RWPE2 (cell line): Measurements from ENCODE around the gene REC8.

Experiments
- ATAC-seq: fragments of 200-7000 bp; cut with Tn5 transposase; 3 replicates; pipeline ENCODE4 v1.9.1; 2021; ENCODE audit warnings: low read depth
- DNase-seq: peaks from one replicate; pipeline ENCODE4 v3.0.0-alpha.2; 2020; ENCODE audit warnings: low spot score
- H3K27ac ChIP-seq: fragments of 450-650 bp; 2 replicates; pipeline ENCODE4 v1.5.1; 2017; ENCODE audit warnings: mild to moderate bottlenecking; ENCODE audit not compliant: poor library complexity, severe bottlenecking
- H3K27me3 ChIP-seq: fragments of 250-450 bp; sonication (Bioruptor Pico); 2 replicates; pipeline ENCODE4 v1.5.1; 2021; ENCODE audit warnings: mild to moderate bottlenecking, moderate library complexity; ENCODE audit not compliant: insufficient read depth, poor library complexity, severe bottlenecking
- H3K36me3 ChIP-seq: fragments of 250-450 bp; sonication (Bioruptor Pico); 2 replicates; pipeline ENCODE4 v1.5.1; 2020; ENCODE audit warnings: low read depth, mild to moderate bottlenecking, moderate library complexity
- H3K4me1 ChIP-seq: fragments of 250-450 bp; sonication (Bioruptor Pico); 2 replicates; pipeline ENCODE4 v1.5.1; 2021; ENCODE audit warnings: mild to moderate bottlenecking, moderate library complexity; ENCODE audit not compliant: insufficient read depth, poor library complexity, severe bottlenecking
- H3K4me3 ChIP-seq: fragments of 250-450 bp; sonication (Bioruptor Pico); 2 replicates; pipeline ENCODE4 v1.5.1; 2021; ENCODE audit warnings: mild to moderate bottlenecking, moderate library complexity; ENCODE audit not compliant: severe bottlenecking
- H3K9me3 ChIP-seq: fragments of 250-450 bp; sonication (Bioruptor Pico); 2 replicates; pipeline ENCODE4 v1.5.1; 2021; ENCODE audit warnings: mild to moderate bottlenecking, moderate library complexity; ENCODE audit not compliant: severe bottlenecking
- CTCF ChIP-seq: fragments of 450-650 bp; IDR thresholded peaks from one replicate; pipeline ENCODE4 v1.5.1; 2017; ENCODE audit warnings: mild to moderate bottlenecking, moderate library complexity; ENCODE audit not compliant: poor library complexity, severe bottlenecking

Gene REC8

GRCh38 chr14:24182110-24182882 is 10.4 kb downstream of the REC8 start:
- no peak overlapping the region for H3K4me3 ChIP-seq
- no peaks in the 10 kb centered on the region for H3K4me1 ChIP-seq
- peak; percentile 57 for DNase-seq
- H3K27me3 ChIP-seq, result no peaks in the 10 kb centered on the region
- no peak for TF ChIP-seq CTCF
- ATAC-seq, result no peak
- H3K9me3 ChIP-seq, result no peaks in the 10 kb centered on the region
- no peak overlapping the region for H3K27ac ChIP-seq
- peaks cover 75% of the 10 kb centered on the region for H3K36me3 ChIP-seq

- no peak for TF ChIP-seq CTCF
- Histone ChIP-seq H3K4me1 (no peaks in the 10 kb centered on the region), H3K27me3 (no peaks in the 10 kb centered on the region), H3K36me3 (peaks cover 81% of the 10 kb centered on the region), H3K4me3 (no peak overlapping the region), H3K27ac (no peak overlapping the region), H3K9me3 (no peaks in the 10 kb centered on the region)
- DNase-seq (peak; percentile 69), ATAC-seq (no peak)
These were observed 11.2 kb downstream of the REC8 start for GRCh38 chr14:24183014-24183481.

- no peak for TF ChIP-seq CTCF
- no peak overlapping the region for H3K4me3 ChIP-seq
- peaks cover 4% of the 10 kb centered on the region for H3K4me1 ChIP-seq
- no peaks in the 10 kb centered on the region for H3K27me3 ChIP-seq
- no peak overlapping the region for H3K27ac ChIP-seq
- no peak for ATAC-seq
- H3K9me3 ChIP-seq, result no peaks in the 10 kb centered on the region
- DNase-seq, result peak; percentile 67
- H3K36me3 ChIP-seq, result peaks cover 78% of the 10 kb centered on the region
These were observed 12.5 kb downstream of the REC8 start for GRCh38 chr14:24184104-24184970.

- DNase-seq (no peak), ATAC-seq (no peak)
- Histone ChIP-seq H3K36me3 (peaks cover 74% of the 10 kb centered on the region), H3K4me3 (no peak overlapping the region), H3K27me3 (no peaks in the 10 kb centered on the region), H3K4me1 (peaks cover 4% of the 10 kb centered on the region), H3K9me3 (no peaks in the 10 kb centered on the region), H3K27ac (no peak overlapping the region)
- no peak for TF ChIP-seq CTCF
These were observed 13.1 kb downstream of the REC8 start for GRCh38 chr14:24185026-24185425.
